NCI-H146 treated with DMSO at 0.1 percent for 48 hours (cell line): ENCODE data around the gene RAB8A.
"Not testable (repeated sequence)": the region's sequence is repeated elsewhere in the genome, so short reads cannot be mapped to it uniquely, and the experiment has no call there.

Experiments
- DNase-seq: peaks from one replicate; lab custom pipeline; 2025; ENCODE audit not compliant: unreplicated experiment; lab: John Stamatoyannopoulos, UW

RAB8A gene

GRCh38 chr19:16106121-16106520 lies 5.6 kb upstream of the RAB8A start:
- DNase-seq, result no peak

DNA sequence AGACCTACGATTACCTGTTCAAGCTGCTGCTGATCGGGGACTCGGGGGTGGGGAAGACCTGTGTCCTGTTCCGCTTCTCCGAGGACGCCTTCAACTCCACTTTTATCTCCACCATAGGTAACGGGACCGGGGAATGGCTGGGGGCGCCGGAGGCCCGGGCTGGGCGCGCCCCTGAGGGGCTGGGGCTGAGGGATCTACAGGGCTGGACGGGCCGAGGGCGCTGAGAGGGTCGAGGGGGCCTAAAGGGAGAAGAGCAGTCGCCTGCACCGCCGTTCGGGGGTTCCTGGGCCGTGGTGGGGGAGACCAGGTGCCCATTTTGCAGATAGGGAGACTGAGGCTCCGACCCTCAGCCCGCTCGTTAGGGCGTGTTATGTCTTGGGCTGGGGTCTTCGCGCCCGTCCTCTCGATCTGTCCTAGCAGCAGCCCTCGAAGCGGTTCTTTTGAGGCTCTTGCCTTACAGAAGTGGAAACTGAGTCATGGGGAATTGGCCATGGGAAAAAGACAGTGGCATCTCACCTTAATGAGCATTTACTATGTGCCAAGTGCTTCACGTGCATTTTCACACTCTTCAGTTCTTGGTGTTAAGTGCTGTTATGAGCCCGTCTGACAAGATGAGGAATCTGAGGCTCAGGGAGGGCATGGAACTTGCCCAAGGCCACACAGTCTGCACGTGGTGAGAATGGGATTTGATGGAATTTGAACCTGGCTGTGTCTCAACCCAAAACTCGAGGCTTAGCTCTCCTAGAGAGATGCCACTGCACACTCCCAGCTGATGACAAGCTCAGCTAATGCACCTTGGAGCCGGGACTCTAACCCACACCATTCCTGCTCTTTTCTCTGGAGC lies 442 bp downstream of the RAB8A start:
- no peak for DNase-seq

- DNase-seq, result no peak
Observed at GRCh38 chr19:16112778-16113177, 1.1 kb downstream of the RAB8A start.

GRCh38 chr19:16113727-16114126 lies 2.0 kb downstream of the RAB8A start:
- no peak for DNase-seq

DNA sequence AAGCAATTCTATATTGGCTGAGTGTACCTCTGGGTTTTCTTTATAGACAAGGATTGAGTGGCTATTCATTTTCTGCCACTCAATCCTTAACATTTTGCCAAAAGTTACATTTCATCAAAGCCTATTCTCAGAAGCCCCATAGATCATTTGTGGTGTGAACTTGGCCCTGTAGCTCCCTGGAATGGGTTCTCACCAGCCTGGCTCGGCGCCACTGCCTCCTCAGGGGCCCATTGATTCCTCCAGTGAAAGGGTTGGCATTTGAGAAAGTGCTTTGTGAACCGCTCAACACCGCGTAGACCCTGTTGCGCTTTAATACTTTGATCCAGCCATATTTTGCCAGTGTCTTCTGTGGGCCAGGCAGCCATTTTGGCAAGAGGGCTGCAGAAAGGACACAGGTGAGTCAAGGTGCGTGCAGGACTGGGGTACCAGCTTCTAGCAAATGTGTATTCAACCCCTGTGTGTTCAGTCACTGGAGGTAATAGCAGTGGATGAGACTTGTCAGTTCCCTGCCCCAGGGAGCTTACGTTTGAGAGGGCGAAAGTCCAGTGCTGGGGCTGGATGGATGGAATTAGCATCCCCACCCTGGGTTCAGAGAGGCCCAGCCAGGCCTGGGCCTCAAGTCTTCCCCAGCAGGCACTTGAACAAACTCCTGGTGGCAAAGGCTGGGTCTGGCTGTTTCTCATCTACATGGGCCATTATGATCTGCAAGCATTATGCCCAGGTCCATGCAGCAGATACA lies 3.8 kb downstream of the RAB8A start:
- no peak for DNase-seq

- no peak for DNase-seq
Observed at GRCh38 chr19:16116067-16116466, 4.4 kb downstream of the RAB8A start.

DNA sequence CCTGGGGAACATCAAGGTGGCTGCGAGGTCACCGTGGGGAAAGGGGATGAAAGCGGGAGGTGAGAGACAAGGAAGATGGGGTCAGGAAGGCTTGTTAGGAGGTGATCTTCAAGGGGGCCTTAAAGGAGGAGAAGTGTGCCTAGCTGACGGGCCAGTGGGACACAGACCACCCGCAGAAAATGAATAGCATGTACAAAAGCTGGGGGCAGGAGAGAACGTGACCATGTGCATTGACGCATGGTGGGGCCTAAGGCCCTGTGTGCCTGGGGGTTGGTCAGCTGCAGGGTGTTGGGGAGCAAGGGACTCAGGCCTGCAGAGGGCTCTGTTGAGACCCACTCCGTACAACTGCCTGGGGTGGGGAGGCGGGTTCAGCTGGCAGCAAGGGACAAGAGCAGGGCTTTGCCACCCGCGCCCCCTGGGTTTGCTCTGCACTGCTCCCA lies 5.9 kb downstream of the RAB8A start:
- DNase-seq, result no peak

DNA sequence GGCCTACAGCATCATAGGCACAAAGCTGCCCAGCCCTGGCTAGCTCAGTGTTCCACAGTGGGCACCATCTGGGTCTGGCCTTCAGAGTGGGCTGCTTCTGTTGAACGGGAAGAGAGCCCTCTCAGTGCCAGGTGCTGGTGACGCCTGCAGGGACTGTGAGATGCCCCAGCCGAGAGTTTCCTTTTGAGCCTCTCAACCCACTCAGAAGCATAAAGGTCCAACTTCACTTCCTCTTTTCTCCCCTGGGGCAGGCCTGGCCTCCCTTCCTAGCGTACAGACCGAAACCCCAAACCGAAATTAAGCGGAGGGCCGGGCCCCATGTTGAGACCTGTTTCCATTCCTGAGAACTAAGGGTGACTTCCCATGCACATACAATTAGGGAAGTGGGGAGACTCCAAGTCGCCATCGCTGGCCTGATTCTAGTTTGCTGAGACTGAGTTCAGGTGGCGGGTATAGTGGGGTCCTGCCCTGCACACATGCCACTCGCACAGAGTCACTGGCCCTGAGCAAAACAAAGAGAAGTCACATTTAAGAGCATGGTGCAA lies 6.9 kb downstream of the RAB8A start:
- no peak for DNase-seq

GRCh38 chr19:16119075-16119857 lies 7.6 kb downstream of the RAB8A start:
- not testable (repeated sequence) for DNase-seq

DNA sequence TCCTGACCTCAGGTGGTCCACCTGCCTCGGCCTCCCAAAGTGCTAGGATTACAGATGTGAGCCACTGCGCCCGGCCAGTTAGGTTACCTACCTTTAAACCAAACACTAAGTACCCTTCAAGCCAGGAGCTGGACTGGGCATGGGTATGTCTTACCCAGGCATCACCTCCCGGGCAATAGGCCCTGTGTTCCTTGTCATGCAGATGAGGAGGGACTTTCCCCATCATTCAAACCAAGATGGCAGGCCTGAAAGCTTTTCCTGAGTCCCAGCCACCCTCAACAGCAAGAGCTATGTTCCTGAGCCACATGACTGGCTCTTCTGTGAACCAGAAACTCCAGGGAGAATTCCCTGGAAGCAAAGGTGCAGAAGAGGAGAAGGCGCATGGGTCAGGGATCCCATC lies 9.5 kb downstream of the RAB8A start:
- no peak for DNase-seq

GRCh38 chr19:16121967-16122366 lies 10.3 kb downstream of the RAB8A start:
- no peak for DNase-seq

DNA sequence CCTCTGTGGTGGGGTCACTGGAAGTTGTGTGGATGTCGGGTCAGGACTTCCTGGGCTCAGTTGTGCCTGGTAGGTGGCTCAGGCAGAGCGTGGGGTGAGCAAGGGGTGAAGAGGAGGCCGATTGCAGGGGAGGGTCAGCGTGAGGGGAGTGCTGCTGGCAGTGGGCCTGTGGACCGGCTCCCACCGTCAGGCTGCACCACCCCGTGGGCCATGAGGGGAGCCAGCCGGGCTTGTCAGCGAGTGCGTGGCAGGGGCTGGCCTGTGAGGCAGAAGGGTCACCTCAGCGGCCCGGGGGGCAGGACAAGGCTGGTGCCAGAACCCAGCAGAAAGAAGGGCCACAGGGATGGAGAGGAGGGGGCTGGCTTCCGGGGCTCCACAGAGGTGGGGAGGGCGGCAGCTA lies 13.3 kb downstream of the RAB8A start:
- no peak for DNase-seq

GRCh38 chr19:16125737-16126495 lies 14.2 kb downstream of the RAB8A start:
- no peak for DNase-seq

- no peak for DNase-seq
Observed at GRCh38 chr19:16127080-16127479, 15.4 kb downstream of the RAB8A start.

- DNase-seq, result no peak
Observed at GRCh38 chr19:16127776-16128371, 16.2 kb downstream of the RAB8A start.

GRCh38 chr19:16131648-16132047 lies 20.0 kb downstream of the RAB8A start:
- no peak for DNase-seq

- DNase-seq, result no peak
Observed at GRCh38 chr19:16133818-16134217, 22.1 kb downstream of the RAB8A start.

- DNase-seq, result no peak
Observed at GRCh38 chr19:16134510-16134909, 22.8 kb downstream of the RAB8A start.

- DNase-seq, result no peak
Observed at GRCh38 chr19:16135430-16136127, 23.9 kb downstream of the RAB8A start.
